AG09309 (cell line): ENCODE results near the gene SALL2.
"Not testable (repeated sequence)": the region's sequence is repeated elsewhere in the genome, so short reads cannot be mapped to it uniquely, and the experiment has no call there.

Source experiments
- DNase-seq: peaks from one replicate; pipeline ENCODE4 v3.0.0-alpha.2; 2010; ENCODE audit warnings: low read depth
- H3K4me3 ChIP-seq: 2 replicates; pipeline ENCODE4 v1.5.1; 2011; ENCODE audit warnings: mild to moderate bottlenecking, low read depth, low read length, moderate library complexity; ENCODE audit not compliant: control insufficient read depth
- CTCF ChIP-seq: IDR thresholded peaks from 2 replicates; pipeline ENCODE4 v1.5.1; 2011; ENCODE audit warnings: mild to moderate bottlenecking, low read depth, low read length, inconsistent platforms; ENCODE audit not compliant: insufficient read depth, control insufficient read depth; ENCODE audit errors: missing control alignments

The SALL2 gene

GRCh38 chr14:21553266-21553665 is 27.1 kb upstream of the SALL2 start:
- H3K4me3 ChIP-seq: no peak overlapping the region
- no peak for DNase-seq
- no peak for TF ChIP-seq CTCF

GRCh38 chr14:21544588-21544987 is 18.4 kb upstream of the SALL2 start:
- DNase-seq, H3K4me3 ChIP-seq: not testable (repeated sequence)

- no peak for TF ChIP-seq CTCF
- no peak for DNase-seq
- H3K4me3 ChIP-seq: no peak overlapping the region
These were observed 17.8 kb upstream of the SALL2 start for GRCh38 chr14:21543963-21544362.

- H3K4me3 ChIP-seq: no peak overlapping the region
- no peak for TF ChIP-seq CTCF
- no peak for DNase-seq
These were observed 17.4 kb upstream of the SALL2 start for GRCh38 chr14:21543521-21543960.

GRCh38 chr14:21541413-21542074 is 15.4 kb upstream of the SALL2 start:
- no peak for DNase-seq
- no peak for TF ChIP-seq CTCF
- H3K4me3 ChIP-seq: no peak overlapping the region

GRCh38 chr14:21539189-21539940 is 13.2 kb upstream of the SALL2 start:
- H3K4me3 ChIP-seq: no peak overlapping the region
- DNase-seq: no peak
- no peak for TF ChIP-seq CTCF

- no peak overlapping the region for H3K4me3 ChIP-seq
- no peak for DNase-seq
- TF ChIP-seq CTCF: no peak
These were observed 10.9 kb upstream of the SALL2 start for GRCh38 chr14:21537090-21537424.
